Prostate gland (tissue), 2 donors: ENCODE results near the gene SNX18.

Experiments used
- POLR2A ChIP-seq: fragments of 450-650 bp; IDR thresholded peaks from one replicate; pipeline ENCODE4 v1.6.1; 2016; ENCODE audit warnings: antibody characterized with exemption, mild to moderate bottlenecking
- TF ChIP-seq, protein P1 (sequence below), 4 experiments: fragments of 200-600 bp in 2 of 4; fragments of 450-650 bp in 2 of 4; sonication (generic) in 2 of 4; IDR thresholded peaks; 1 replicate in 3 of 4; 2 replicates in 1 of 4; pipeline ENCODE4 v1.5.1; 2016 to 2019; ENCODE audit warnings: antibody characterized with exemption in 4 of 4, mild to moderate bottlenecking in 2 of 4, moderate library complexity in 2 of 4

DNA sequence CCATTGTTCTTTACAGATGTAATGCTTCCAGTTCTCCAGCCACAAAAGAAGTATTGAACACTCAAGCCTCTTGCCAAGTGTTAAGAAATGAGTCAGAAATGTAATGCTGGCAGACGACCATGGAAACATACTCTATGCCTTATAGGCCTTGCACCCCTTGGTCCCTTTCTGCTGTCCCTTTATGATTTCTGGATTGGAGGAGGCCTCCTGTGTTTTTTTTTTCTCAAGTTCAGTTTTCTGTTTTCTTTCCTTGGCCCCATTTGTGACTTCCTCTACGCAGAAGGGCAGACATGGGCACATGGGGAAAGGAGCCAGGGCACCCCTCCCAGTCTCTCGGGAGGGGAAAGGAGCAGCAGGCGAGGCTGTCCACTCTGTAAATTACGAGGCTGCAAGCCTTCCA lies 53.4 kb downstream of the SNX18 start:
- TF ChIP-seq, protein P1, sequence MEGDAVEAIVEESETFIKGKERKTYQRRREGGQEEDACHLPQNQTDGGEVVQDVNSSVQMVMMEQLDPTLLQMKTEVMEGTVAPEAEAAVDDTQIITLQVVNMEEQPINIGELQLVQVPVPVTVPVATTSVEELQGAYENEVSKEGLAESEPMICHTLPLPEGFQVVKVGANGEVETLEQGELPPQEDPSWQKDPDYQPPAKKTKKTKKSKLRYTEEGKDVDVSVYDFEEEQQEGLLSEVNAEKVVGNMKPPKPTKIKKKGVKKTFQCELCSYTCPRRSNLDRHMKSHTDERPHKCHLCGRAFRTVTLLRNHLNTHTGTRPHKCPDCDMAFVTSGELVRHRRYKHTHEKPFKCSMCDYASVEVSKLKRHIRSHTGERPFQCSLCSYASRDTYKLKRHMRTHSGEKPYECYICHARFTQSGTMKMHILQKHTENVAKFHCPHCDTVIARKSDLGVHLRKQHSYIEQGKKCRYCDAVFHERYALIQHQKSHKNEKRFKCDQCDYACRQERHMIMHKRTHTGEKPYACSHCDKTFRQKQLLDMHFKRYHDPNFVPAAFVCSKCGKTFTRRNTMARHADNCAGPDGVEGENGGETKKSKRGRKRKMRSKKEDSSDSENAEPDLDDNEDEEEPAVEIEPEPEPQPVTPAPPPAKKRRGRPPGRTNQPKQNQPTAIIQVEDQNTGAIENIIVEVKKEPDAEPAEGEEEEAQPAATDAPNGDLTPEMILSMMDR (IDR thresholded peaks at IDR 0.05), result no peak
- TF ChIP-seq POLR2A, result no peak
